ENCODE measurements around the gene MEGF11.

Gene MEGF11

GRCh38 chr15:66138096-66138783, 115.3 kb downstream of the MEGF11 start:
- no peak for DNase-seq

GRCh38 chr15:66136948-66137347, 116.6 kb downstream of the MEGF11 start:
- DNase-seq = no peak

DNA sequence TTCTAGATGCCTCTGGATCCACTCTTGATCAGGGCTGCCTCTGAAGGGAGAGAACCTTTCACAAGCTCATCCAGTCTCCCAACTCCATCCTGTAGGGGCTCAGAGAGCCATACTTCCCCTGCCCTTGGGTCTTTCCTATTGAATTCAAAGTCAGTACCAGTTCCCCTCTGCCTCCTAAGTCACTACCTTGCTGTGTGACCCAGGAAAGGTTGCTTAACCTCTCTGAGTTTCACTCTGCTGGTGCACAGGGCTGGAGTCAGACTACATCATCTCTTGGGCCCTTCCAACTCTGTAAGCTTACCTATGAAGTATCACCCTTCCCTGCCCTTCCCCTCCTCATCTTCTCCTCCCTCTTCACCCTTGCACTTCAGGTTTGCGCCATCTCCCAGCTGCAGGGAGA, 117.9 kb downstream of the MEGF11 start:
- DNase-seq = no peak

GRCh38 chr15:66134284-66134683, 119.3 kb downstream of the MEGF11 start:
- no peak for DNase-seq

DNA sequence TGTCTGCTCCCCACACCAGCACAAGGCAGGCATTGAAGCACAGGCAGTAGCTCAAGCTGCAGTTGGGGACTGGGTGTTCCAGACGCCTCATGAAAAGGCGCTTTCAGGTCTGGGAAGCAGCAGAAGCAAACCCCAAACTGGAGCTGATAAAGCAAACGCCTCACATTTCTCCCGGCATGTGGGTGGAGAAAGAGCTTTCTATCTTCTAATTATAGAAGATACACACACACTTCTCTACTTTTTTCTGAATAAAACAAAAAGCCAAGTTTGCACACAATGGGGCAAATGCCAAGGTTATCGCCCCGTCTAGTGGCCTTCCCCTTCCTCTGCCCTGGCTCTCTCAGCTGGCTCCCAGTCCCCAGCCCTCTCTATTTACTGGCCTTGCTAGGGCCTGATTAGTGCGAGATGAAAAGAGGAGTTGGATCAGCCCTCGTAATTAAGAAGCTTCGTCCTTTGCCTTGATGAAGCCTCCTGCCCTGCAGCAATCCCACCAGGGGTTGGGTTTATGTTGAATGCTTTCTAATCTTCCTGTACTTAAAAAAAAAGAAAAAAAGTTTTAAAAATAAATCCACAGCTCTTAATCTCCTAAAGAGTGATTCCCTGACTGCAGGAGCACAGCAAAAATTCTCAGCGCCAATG, 120.2 kb downstream of the MEGF11 start:
- DNase-seq = no peak

GRCh38 chr15:66132251-66132816, 121.2 kb downstream of the MEGF11 start:
- DNase-seq = no peak

DNA sequence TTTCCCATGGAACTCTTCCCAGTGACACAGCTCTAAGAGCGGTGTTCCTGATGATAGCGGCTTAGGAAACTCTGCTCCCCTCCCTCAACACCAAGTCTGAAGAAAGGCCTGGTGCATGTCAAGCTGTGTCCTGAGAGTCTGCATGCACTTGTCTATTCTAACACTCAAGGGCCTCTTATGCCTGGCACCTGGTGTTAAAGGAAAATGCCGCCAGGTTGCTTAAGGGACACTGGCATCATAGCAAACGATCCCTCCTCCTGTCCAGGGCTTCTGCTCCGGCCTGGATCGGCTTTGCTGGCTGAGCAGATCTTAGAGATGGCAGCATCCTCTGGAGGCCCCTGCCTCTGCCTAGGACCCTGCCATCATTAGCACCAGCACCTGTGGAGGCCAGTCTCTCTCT, 121.7 kb downstream of the MEGF11 start:
- DNase-seq = no peak

- no peak for DNase-seq
These were observed 122.3 kb downstream of the MEGF11 start for GRCh38 chr15:66131200-66131599.

GRCh38 chr15:66130496-66131034, 123.0 kb downstream of the MEGF11 start:
- DNase-seq = no peak

- DNase-seq = no peak
These were observed 124.0 kb downstream of the MEGF11 start for GRCh38 chr15:66129586-66129985.

DNA sequence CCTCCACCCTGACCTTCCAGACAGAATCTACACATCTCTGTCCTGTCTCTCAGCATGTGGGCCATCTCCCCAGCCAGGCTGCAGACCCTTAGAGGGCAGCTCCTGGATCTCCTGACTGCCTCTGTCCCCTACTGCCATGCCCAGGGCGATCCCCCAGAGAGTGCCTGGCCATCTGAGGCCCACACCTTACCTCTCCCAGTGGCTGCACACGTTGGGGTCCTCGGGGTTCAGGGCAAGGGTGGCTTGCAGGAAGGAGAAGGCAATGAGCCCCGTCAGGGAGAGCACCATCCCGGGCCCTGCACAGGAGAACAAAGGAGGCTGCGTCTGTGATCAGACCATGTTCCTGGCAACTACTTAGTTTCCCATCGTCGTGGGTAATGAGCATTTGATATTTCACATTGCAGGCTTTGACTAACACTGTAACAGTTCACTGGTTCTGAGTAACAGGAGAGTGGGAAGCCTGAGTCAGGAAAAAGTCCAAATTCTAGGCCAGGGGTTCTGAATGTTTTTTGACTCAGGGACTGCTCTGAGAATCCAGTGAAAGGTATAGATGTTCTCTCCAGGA, 125.4 kb downstream of the MEGF11 start:
- DNase-seq = no peak

- DNase-seq = no peak
These were observed 127.1 kb downstream of the MEGF11 start for GRCh38 chr15:66126456-66126855.

DNA sequence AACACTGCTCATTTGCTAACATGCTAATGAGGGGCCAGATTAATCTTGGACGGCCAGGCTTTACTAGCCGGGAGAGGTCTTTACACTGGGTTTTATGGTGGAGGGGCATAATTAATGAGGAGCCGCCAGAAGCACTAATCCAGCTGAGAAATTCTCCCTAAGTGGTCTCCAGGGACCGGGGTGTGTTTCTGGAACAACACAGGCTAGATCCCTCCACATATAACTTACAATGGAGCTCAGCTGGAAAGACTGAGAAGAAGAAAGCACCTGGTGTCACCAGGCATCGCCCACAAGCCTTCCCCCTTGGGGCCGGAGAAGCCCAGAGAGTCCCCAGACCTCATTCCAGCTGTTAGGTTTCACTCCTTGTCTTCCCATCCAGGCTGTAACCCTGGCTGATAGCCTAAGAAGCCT, 127.5 kb downstream of the MEGF11 start:
- no peak for DNase-seq

DNA sequence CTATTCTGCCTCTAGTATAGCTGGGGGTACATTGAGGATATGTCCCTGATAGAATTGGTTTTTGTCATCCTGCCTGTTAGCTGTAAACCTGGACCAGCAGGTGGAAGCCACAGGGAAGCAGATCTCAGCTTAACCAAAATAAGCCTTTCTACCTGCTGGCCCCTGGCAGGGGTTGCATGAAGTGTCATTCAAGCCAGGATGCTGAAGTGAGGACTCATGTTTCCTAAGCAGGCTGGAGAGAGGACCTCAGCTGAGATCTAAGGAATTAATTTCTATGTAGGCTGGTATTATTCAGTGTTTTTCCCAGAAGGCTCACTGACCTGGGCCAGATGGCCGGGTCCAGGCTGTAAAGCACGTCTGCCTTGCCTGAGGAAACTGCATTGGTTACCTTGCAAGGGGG, 128.9 kb downstream of the MEGF11 start:
- no peak for DNase-seq

DNA sequence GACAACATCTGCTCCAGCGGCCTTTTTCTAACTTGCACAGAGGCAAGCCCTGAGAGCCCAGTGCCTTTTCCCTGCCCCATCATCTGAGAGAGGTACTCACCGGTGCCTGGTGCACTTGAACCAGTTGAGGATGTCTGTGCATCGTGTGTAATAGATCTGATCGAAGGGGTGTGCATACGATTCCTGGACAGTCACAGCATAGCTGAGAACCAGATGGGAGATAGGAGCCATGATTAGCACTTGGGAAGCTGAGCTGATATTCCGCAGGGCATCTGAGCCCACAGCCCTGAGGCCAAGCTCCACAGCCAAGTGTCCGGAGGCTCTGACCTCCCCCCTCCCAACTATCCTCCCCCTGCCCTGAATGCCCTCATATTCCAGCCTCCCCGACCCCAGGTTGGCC, 129.8 kb downstream of the MEGF11 start:
- DNase-seq = no peak

- no peak for DNase-seq
These were observed 133.1 kb downstream of the MEGF11 start for GRCh38 chr15:66120422-66120821.

GRCh38 chr15:66117841-66118240, 135.7 kb downstream of the MEGF11 start:
- no peak for DNase-seq

GRCh38 chr15:66115568-66116206, 137.9 kb downstream of the MEGF11 start:
- no peak for DNase-seq

- no peak for DNase-seq
These were observed 138.6 kb downstream of the MEGF11 start for GRCh38 chr15:66114863-66115425.

DNA sequence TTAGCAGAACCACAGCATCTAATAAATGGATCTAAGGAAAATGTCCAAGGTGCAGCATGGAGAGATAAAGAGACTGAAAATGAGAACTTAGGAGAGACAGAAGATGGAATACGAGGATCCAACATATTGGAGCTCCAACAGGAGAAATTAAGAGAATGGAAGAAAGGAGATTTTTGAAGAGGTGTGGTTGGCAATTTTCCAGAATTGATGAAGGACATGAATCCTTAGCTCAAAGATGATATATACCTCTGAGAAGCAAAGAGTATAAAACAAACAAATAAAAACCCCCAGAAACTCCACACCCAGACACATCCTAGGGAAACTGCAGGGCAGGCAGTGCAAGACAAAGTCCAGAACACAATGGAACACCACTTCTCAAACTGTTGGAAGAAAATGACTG, 141.2 kb downstream of the MEGF11 start:
- DNase-seq = no peak

- DNase-seq = no peak
These were observed 142.2 kb downstream of the MEGF11 start for GRCh38 chr15:66111363-66111762.

DNA sequence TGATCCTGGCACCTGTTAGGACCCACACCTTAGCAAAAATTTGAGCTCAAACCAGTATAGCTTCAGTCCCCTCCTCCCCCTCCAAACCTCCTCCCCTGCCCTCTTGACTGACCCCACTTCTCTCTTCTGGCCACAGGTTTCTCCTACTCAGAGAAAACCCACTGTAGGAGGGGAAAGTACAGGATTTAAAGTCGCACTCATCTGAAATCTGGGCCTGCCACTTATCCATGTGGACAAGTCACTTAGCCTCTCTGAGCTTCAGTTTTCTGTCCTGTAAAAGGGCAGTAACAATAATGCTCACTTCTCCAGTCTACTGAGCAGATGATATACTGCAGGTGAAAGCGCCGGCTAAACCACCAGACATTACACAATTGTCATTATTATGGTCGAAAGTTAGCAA, 142.7 kb downstream of the MEGF11 start:
- DNase-seq = no peak

- DNase-seq = no peak
These were observed 143.7 kb downstream of the MEGF11 start for GRCh38 chr15:66109826-66110225.
